Activated CD4-positive, alpha-beta T cell treated with anti-CD3 and anti-CD28 coated beads, Interleukin-2, amount 50 U/mL, for 16 hours (primary cell): ENCODE results near the gene FAM43B.

ENCODE experiments used
- DNase-seq: peaks from one replicate; pipeline ENCODE4 v3.0.0-alpha.2; 2020

Gene FAM43B

GRCh38 chr1:20594746-20595145 is 42.4 kb downstream of the FAM43B start:
- no peak for DNase-seq

- DNase-seq: no peak
Observed at GRCh38 chr1:20596106-20596505, 43.7 kb downstream of the FAM43B start.

- no peak for DNase-seq
Observed at GRCh38 chr1:20597650-20598049, 45.3 kb downstream of the FAM43B start.

GRCh38 chr1:20600156-20600555 is 47.8 kb downstream of the FAM43B start:
- DNase-seq: no peak

- no peak for DNase-seq
Observed at GRCh38 chr1:20601129-20601825, 48.9 kb downstream of the FAM43B start.

GRCh38 chr1:20602851-20603450 is 50.6 kb downstream of the FAM43B start:
- no peak for DNase-seq

- DNase-seq: no peak
Observed at GRCh38 chr1:20603504-20604464, 51.4 kb downstream of the FAM43B start.
